Activated naive CD8-positive, alpha-beta T cell treated with anti-CD3 and anti-CD28 coated beads, Interleukin-2, amount 50 U/mL, for 16 hours (primary cell): ENCODE results near the gene ATRNL1.
"Not testable (repeated sequence)": the region's sequence is repeated elsewhere in the genome, so short reads cannot be mapped to it uniquely, and the experiment has no call there.

Experiments
- DNase-seq: peaks from one replicate; pipeline ENCODE4 v3.0.0-alpha.2; 2020; ENCODE audit warnings: low read depth, low spot score

The ATRNL1 gene

DNA sequence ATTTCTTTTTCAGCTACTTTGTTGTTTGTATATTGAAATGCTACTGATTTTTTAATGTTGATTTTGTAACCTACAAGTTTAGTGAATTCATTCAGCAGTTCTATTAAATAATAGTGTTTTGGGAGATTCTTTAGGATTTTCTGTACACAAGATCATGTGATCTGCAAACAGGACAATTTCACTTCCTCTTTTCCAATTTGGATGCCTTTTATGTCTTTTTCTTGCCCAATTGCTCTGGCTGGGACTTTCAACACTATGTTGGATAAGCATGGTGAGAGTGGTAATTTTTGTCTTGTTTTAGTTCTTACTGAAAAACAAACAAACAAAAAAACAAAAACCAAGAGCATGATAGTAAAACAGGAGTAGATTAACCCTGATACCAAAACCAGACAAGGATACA is 316.2 kb downstream of the ATRNL1 start:
- no peak for DNase-seq

DNA sequence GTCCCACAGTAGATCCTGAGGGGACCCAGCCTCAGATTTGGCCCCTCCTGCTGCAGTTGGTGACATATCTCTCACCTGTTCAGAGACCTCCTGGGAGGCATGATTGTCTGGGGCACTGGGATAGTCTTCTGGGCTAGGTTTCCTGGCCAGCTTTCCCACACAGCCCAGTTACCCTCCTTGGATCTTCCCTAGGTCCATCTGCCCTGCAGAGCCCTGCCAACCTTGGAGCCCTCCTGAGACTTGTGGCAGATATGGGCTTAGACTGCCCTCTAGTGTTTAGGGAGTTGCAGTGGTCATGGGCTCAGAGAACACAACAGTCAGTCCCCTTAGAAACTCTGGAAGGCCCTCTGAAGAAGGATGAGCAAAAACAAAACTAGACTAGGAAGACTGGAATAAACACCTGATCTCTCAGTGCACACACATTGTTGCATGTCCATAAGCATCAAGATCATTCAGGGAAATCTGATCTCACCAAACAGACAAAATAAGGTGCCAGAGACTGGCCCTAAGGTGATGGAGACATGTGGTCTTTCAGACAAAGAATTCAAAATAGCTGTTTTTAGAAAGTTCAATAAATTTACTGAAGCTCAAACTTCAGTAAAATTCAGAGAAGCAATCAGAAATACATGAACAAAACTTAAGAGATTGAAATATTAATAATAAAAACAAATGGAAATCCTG is 324.6 kb downstream of the ATRNL1 start:
- no peak for DNase-seq

DNA sequence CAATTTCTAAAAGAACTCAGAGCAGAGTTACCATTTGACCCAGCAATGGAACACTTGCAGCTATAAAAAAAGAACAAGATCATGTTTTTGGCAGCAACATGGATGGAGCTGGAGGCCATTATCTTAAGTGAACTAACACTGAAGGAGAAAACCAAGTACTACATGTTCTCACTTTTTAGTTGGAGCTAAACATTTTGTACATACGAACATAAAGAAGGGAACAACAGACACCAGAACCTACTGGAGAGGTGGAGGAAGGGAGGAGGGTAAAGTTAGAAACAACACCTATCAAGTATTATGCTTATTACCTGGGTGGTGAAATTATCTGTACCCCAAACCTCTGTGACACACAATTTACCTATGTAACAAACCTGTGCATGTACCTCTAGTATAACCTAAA is 329.5 kb downstream of the ATRNL1 start:
- DNase-seq: no peak

DNA sequence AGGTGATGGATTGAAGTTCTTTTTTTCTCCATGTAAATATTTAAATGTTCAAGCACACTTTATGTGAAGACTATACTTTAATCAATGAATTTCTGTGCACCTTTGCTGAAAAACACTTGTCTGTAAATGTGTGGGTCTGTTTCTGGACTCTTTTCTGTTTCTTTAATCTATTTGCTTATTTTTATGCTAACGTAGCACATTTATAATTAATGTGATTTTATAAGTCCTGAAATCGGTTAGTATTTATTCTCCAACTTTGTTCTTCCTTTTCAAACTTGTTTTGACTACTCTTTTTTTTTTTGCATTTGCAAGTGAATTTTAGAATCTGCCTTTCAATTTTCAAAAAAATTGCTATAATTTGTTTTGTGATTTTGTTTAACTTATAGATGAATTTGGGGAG is 334.4 kb downstream of the ATRNL1 start:
- DNase-seq: no peak

DNA sequence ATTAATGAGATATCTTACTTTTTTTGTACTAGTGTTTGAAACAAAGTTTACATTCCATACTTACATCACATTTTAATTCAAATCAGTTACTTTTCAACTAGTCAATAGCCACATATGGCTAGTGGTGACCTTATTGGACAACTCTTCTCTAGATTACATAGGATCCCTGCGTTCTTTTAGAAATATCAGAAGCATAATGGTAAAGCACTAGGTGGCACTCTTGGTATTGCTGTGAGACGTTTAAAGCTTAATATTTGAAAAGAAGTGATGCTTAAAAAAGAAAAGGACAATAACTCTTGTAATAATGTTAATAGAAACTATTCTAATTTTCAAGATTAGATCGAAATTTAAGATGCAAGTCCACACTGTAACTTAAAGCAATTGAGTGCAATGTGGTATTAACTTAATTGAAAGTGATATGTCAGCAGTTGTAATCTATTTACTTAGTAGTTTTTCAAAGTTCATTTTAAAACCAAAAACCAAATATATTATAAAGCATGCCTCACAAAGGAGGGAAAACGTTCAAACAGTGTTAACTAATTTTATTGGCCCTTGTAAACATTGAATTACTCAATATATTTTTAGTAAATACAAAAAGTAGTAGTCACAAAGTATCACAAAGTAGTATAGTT is 339.1 kb downstream of the ATRNL1 start:
- DNase-seq: no peak

DNA sequence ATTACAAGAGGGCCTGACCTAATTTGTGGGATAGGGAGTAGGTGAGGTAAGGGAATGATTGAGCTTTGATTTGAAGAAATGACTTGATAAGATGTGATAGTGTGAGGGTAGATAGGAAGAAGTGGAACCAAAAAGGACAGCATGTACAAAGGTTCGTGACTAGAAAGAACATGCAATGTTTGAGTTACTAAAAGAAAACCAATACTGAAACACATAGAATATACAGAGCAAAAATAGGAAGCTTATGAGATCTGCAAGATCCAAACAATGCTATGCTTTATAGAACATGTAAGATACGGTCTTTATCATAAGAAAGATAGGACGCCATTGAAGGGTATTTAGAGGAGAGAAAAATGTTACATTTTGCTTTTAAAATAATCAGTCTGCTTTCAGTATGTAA is 343.8 kb downstream of the ATRNL1 start:
- no peak for DNase-seq

DNA sequence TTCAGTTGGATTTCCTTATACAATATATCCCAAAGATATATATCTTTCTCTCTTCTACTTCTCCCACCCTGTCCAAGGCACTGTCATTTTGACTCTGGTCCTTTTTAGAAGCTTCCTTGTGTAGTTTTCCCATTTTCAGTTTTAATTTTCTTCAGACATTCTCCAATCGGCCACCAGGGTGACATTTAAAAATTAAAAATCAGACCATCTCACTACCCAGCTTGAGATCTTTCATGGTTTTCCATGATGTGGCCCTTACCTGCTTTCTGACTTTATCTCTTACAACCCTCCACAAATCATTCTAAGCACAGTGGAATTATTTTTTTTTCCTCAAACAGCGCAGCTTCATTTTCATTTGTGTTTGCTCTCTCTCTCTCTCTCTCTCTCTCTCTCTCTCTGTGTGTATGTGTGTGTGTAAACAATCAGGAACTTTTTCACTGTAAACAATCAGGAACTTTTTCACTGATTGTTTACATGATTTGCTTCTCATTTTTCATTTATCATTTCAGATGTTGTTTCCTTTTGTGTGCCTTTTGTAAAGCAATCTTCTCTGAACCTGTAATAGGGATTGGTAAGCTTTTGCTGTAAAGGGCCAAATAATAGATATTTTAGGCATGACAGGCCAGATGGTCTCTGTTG is 348.9 kb downstream of the ATRNL1 start:
- DNase-seq: no peak

DNA sequence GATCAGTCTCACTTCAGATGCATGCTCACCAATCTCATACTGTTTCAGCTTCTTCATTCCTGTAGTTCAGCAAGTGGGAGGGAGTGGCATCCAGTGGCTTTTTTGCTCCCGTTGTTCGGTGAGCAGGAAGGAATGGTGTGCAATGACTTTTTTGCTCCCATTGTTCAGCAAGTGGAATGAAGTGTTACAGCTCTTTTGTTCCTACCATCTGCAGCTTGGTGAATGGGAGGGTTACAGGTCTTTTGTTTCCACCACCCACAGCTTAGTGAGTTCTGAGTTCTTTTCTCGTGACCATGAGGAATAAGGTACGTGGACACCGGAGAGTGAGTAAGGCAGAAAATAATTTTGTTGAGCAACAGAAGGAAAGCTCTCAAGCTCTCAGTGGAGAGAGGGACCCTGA is 363.6 kb downstream of the ATRNL1 start:
- DNase-seq: no peak

DNA sequence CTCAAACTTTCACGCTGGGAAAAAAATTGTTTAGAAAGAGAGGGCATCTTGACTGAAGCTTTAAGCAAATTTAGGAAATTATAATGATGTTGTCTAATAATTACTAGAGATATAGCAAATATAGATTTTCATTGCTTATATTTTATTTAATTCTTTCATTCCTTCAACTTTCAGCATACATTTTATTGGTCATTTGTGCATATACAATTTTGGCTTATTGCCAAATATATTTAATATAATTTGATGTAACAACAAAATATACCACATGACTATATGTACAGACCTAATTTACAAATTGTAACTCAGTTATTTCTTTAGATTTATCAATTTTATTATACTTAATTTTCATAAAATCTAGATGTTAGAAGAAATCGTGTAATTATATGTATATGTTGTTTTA is 390.1 kb downstream of the ATRNL1 start:
- no peak for DNase-seq

DNA sequence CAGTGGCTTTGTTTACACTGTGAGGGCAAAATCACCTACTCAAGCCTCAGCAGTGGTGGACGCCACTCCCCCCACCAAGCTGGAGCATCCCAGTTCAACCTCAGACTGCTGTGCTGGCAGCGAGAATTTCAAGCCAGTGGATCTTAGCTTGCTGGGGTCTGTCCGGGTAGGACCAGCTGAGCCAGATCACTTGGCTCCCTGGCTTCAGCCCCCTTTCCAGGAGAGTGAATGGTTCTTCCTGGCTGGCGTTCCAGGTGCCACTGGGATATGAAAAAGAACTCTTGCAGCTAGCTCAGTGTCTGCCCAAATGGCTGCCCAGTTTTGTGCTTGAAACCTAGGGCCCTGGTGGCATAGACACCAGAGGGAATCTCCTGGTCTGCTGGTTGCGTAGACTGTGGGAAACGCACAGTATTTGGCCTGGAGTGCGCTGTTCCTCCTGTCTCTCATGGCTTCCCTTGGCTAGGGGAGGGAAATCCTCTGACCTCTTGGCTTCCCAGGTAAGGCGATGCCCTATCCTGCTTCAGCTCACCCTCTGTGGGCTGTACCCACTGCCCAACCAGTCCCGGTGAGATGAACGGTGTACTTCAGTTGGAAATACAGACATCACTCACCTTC is 398.5 kb downstream of the ATRNL1 start:
- no peak for DNase-seq

DNA sequence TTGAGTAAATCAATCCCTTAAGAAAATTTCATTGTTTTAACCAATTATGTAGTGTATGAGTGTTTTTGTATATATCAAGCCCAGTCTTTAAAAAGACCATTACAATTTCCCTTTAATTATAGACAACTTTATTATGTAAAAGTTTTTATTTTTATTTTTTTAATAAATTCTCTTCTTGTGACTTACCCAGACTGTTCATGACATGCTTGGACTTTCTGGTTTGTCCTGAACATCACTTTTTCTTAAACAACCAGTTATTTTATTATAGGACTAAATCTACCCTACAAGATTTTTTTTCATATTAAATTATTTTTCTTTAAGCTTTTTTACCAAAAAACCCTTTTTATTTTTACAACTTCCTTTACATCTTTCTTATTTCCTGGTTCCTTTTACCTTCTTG is 410.4 kb downstream of the ATRNL1 start:
- DNase-seq: no peak

DNA sequence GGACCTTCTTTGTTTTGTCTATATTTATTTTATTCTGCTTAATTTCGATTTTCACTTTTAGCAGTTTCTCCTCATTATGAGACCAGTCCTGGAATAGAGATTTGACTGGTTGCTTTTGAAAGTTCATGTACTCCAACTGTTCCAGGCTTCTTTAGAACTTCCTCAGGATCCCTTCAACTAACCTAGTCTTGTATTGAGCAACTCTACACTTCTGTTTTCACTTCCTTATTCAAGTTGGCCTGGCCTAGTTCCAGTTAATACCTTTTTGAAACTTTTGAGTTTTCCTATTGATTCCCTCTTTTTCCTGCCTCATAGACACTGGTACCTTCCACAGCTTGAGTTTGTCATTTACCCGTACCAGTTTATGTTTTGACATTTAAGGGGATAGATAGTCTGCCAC is 421.7 kb downstream of the ATRNL1 start:
- no peak for DNase-seq

DNA sequence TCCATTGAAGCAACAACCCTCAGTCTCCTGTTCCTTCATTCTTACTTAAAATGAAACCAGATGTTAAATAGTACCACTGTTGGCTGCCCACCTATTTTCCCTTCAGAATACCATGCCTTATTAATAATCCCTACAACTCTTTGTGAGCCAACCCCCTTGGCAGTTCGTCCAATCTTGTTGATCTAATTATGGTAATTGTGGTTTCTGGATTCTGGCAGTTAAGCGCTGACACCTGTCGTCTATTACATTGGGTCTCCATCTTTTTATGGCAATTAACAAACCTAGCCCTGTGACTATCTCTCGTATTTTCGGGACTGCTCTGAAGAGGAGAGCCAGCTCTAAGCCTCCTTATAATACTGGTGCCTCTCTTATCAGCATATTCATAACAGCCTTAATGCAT is 432.0 kb downstream of the ATRNL1 start:
- no peak for DNase-seq

DNA sequence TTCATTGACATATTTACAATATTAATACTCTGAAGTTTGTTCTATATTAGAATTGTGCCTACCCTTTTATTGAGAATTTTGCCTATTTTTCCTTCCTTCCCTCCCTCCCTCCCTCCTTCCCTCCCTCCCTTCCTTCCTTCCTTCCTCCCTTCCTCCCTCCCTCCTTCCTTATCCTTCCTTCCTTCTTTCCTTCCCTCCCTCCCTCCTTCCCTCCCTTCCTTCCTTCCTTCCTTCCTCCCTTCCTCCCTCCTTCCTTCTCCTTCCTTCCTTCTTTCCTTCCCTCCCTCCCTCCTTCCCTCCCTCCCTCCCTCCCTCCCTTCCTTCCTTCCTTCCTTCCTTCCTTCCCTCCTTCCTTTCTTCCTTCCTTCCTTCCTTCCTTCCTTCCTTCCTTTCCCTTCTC is 434.5 kb downstream of the ATRNL1 start:
- not testable (repeated sequence) for DNase-seq

DNA sequence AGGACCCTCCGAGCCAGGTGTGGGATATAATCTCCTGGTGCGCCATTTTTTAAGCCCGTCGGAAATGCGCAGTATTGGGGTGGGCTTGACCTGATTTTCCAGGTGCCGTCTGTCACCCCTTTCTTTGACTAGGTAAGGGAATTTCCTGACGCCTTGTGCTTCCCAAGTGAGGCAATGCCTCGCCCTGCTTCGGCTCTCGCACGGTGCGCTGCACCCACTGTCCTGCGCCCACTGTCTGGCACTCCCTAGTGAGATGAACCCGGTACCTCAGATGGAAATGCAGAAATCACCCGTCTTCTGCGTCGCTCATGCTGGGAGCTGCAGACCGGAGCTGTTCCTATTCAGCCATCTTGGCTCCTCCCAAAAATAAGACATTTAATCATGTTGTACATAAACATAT is 443.2 kb downstream of the ATRNL1 start:
- not testable (repeated sequence) for DNase-seq

DNA sequence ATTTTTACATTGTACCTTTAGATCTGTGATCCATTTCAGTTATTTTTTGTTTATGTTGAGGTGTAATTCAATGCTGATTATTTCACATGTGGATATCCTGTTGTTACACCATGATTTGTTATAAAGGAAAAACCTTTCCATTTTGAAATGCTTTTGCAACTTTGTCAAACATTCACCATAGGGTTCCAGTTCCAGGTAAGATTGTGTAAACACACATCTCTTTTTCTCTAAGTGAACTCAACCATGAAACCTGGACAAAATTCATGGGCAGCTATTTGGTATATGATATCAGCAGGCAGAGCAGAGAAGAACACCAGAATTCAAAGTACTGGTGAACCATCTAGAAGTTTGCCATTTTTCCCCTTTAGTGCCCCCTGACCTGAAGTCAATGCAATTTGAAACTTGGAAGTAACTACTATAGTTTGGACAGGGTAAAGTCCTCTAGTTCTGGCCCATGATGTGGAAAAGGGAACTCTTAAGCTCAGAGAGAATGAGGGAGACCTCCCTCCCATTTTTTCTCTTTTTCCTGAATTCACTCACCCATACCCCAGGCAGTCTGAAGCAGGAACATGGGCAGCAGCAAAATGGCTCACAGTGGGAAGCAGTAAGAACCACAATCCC is 446.1 kb downstream of the ATRNL1 start:
- no peak for DNase-seq

DNA sequence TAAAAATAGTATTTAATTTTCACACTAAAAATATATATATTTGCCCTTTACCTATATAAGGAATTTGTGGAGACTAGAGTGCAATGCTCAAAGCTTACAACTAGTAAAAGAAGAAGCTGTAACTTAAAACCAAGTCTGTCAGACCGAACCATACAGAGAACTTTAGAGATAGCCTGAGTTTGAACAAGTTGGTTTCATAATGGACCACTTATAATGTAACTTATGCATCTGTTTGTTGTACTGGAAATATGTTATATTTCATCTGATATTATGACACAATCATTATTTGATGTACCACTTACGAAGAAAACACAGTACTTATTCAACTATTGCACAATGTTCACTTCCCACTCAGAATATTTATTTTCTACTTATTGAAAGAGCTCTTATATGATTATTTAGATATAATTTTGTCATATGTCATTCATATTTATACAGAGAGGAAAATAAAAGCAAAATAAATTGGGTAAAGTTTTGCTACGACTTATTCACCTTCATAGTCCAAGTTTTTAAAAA is 462.8 kb downstream of the ATRNL1 start:
- DNase-seq: no peak

DNA sequence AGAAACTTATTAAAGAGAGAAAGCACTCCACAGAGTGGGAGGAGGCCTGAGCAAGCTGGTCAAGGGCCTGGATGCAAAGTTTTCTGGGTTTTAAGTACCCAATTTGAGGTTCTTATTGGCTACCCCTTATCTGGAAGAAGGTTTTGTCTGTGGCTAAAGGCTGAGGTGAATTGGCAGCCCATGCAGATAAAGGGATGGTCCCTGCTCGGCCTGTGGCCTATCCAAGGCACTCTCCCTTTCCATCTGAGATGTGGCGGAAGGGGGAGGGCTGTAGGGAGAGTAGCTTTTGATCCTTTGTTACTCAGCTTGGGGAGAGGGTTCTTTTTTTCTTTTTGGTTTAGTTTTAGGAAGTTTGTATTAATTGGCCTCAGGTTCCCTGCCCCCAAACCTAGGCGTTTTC is 465.1 kb downstream of the ATRNL1 start:
- DNase-seq: no peak

DNA sequence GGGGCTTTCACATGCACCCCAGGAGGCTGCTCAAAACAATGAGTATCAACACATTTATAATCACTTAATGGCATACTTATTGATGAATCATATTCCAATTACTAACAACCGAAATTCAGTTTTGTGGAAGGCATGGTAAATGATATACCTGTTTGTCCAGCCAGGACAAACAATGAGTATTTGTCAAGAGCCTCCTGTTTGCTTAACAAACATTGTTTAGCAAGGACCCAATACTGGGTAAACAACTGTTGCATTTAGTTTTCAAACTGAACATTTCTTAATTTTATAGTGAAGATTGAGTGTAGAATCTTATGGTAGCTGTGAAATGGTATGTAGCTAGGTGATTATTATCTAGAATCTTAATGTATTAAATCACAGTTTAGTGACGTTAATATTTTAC is 473.7 kb downstream of the ATRNL1 start:
- no peak for DNase-seq

DNA sequence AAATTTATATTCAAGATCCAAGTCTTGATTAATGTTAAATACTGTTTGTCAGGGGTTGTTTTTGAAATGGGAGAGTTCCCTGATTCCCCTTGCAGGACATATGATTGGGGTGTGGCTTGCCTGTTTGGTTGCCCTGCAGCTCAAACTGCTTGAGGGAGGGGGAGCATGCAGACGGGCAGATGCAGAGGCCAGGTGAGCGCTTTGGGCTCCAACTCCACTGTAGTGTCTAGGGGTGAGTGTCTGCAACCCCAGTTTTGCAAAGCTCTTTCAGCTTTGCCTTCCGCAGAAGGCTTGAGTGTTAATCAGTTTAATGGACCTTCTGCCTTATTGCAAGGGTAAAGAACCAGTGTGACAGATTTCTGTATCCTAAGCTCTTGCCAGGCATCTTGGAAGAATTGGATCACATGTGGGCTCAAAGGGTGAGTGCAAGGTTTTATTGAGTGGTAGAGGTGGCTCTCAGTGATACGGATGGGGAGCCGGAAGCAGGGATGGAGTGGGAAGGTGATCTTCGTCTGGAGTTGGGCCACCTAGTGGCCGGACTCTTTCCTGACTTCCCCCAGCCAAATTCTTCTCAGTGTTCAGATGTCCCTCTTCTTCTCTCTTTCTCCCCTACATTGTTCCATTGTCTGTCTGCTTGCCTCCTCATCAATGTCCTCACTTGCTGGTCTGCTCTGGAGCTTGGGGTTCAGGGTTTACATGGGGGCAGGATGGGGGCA is 479.7 kb downstream of the ATRNL1 start:
- no peak for DNase-seq

DNA sequence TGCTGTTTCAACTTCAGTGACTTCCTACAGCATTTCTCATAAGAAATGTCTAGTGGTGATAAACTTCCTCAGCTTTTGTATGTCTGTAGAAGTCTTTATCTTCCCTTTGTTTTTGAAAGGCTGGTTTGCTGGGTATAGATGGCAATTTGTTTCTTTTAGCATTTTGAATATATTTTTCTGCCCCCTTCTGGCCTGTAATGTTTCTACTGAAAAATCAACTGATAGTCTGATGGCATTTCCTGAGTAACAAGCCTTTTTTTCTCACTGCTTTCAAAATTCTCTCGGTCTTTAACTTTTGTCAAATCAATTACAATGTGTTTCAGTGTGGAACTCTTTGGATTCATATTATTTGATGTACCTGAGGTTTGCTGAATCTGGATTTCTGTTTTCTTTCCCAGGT is 487.1 kb downstream of the ATRNL1 start:
- DNase-seq: no peak

DNA sequence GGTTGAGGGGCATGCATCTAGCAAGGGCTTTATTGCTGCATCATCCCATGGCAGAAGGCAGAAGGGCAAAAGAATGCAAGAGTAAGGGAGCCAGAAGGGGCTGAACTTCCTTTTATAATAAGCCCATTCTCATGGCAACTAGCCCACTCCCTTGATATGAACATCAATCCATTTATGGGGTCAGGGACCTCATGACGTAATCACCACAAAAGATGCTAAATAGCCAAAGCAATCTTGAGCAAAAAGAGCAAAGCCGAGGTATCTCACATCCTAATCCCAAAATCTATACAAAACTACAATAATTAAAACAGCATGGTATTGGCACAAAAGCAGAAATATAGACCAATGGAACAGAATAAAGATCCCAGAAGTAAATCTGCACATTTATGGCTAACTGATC is 499.9 kb downstream of the ATRNL1 start:
- no peak for DNase-seq
